ENCODE measurements around the gene MCAT.

The MCAT gene, protein sequence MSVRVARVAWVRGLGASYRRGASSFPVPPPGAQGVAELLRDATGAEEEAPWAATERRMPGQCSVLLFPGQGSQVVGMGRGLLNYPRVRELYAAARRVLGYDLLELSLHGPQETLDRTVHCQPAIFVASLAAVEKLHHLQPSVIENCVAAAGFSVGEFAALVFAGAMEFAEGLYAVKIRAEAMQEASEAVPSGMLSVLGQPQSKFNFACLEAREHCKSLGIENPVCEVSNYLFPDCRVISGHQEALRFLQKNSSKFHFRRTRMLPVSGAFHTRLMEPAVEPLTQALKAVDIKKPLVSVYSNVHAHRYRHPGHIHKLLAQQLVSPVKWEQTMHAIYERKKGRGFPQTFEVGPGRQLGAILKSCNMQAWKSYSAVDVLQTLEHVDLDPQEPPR

DNA sequence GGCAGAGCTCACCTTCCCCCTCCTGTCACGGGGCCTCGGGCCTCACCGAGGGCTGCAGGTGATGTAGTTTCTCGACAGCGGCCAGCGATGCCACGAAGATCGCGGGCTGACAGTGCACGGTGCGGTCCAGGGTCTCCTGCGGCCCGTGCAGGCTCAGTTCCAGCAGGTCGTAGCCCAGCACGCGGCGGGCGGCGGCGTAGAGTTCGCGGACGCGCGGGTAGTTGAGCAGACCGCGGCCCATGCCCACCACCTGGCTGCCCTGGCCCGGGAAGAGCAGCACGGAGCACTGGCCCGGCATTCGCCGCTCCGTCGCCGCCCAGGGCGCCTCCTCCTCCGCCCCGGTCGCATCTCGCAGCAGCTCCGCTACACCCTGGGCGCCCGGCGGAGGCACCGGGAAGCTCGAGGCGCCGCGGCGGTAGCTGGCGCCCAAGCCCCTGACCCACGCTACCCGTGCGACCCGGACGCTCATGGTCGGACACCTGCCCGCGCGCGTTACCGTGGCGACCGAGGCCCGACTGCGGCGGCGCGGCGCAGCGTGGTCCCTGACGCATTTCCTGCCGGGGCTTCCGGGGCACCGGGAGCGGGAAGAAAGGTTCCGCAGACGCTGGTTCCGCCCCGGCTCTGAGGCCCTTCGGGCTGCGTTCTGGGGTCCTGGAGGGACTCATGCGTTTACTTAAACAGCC is at the start of gene MCAT:
TSS of gene MCAT (minus strand) at position 519 of the 683 bp plus-strand sequence. CDS start at position 469, 50 bp downstream.
- peak; percentile 64 for DNase-seq (ENCODE audit: low read depth)

DNA sequence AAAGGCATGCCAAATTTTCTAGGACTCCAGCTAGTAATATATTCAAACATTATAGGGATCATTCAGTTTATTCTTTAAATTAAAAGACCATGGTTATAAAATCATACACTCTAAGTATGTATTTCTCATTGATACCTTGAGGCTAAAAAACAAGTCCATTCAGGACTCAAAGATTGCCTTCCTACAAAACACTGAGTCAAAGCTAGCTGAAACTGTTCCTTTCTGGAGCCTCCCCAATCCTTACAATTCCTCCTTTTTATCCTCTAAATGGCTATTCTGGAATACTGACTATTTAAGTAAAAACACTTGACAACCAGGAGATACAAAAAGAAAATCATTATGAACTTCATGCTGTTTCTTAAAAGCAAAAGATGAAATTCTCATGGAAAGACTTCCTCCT is 48.6 kb upstream of the MCAT start:
- DNase-seq (ENCODE audit: low read depth) = no peak

DNA sequence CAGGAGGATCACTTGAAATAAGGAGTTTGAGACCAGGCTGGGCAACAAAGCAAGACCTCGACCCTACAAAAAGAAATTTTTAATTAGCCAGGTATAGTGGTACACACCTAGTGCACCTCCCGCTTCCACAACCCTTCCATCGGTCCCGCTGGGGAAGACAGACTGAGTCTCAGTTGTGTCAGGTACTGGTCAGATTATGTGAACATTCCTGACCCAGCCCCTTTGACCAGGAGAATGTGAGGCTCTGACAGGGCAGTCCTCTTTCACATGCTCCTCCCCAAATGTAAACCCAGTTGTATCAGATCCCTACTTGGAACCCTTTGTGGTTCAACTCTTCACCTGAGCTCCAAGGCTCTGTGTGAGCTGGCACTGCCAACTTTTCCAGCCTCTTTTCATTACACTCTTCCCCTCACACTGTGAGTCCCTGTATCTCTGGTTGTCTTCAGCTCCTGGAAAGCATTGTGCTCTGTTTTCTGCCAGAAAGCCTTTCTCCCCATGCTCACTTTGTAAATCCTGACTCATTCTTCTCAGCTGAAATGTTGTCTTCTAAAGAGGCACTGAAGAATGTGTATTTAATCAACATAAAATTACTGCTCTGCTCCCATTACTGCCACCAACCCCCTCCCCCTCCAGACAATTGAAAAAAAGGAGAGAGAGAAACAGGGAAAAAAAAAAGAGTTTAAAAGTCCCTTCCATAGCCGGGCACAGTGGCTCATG is 45.8 kb upstream of the MCAT start:
- no peak for DNase-seq (ENCODE audit: low read depth)

DNA sequence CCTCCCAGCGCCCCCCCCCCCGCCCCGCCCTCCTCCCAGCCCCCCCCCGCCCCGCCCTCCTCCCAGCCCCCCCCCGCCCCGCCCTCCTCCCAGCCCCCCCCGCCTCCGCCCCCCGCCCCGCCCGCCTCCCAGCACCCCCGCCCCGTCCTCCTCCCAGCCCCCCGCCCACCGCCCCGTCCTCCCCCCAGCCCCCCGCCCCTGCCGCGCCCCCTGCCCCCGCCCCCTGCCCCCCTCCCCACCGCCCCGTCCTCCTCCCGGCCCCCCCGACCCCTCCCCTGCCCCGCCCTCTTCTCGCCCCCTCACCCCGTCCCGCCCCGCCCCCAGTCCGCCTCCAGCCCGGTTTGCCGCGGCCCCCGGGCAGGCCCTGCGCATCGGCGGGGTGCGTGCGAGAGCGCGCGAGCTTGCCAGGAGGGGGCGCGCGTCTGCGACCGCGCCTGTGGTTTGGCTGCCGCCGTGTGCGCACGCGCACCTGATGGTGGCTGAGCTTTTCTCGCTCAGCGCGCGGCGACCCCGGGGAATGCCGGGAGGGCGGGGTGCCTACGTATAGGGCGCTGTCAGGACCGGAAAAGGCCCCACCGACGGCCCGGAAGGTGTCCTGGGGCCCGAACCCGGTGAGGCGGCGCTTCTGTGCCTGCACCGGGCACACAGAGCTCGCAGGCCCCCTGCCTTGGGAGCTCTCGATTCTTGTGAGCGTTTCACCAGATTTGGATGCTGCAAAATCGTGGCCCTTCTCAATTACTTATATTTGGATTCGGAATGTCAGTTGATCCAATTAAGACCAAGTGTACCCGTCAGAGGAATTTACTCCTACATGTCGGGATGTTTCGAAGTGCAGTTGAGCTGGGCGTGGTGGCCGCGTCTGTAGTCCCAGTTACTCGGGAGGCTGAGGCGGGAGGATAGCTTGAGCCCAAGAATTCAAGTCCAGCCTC is 44.2 kb upstream of the MCAT start:
- DNase-seq (ENCODE audit: low read depth) = peak; percentile 90

DNA sequence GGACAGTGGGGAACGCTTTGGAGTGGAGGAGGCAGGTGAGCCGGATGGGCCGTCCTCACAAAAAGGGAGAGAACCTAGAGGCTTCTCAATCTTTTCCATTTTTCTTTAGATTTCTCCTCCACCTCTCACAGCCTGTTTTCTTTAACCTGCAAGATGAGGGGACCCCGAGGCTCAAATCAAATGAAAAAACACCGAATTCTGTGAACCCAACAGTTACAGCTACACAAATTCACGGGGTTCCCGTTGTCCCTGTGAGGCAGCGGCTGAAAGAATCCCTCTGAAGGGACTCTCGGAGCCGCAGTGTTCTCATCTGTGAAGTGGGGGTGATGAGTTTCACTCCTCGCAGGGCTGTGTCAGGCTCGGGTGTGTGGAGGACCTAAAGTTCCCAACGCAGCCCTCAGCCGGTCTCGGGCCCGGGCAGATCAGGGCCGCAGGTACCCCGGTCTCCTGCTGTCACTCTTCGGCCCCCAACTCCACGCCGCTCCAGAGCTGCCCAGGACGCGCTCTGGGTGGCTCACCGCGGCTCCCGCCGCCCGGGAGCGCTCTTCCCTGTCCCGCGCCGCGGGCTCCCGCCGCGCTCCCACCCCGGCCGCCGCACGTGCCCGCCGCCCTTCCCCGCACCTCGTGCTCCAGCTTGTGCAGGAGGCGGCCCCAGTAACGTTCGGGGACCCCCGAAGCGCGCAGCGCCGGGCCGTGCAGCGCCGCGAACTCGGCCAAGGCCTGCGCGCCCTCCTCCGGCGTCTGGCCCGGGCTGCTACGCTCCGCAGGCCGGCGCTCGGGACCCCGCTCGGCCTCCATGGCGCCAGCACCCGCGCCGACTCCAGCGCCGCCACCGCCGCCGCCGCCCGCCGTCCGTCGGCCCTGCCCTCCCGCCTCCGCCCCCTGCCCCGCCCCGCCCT is 43.3 kb upstream of the MCAT start, which contains the start of gene TTLL12:
TSS of gene TTLL12 (minus strand) at position 863 of the 899 bp plus-strand sequence. CDS start at position 798, 65 bp downstream.
- DNase-seq (ENCODE audit: low read depth) = no peak

DNA sequence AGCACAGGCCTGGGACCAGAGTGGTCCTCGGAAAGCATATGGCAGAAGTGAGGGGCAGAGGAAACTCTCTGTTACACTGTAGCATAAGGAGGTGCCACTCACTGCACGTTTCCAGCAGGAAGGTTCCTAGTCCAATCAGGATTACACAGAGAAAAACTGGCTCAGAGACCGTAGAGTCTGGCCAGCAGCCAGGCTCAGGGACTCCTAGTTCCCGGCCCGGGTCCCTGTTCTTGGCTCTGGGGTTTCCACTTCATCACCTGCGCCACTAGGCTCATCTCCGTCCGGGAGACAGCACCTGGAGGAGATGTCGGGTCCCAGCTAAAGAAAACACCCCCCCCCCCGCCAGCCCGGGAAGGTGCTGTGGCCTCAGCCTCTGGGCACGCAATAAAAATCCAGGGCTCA is 42.7 kb upstream of the MCAT start:
- peak; percentile 33 for DNase-seq (ENCODE audit: low read depth)

DNA sequence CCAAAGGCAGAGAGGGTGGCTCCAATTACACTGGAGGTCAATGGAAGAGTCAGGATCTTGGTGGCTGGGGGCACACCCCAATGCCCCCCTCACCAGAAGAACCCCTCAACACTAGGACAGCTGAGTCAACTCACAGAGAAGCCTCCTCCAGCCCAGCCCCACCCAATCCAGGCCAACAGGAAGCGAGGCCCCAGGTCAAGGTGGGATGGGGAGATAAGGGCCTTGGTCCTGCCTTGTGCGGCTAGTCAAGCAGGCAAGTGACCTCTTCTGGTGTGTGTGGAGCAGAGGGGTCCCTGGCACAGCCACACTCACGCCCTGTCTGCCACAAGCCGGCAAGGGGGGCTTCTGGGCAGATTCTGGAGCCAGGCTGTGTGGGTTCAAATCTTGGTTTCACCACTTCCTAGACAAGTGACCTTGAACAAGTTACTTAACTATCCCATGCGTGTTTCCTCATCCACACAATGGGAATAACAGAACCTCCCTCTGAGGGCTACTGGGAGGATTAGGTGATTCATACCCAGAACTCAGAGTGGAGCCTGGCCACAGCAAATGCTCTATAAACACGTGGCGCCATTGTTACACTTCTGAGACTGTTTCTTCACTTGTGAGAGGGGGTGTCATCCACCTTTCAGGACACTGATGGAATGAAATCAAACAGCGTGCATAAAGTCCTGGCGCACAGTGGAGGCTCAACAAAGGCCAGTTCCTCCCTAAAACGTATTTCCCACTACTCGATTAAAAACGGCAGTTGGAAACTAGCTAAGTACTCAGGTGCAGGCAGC is 40.5 kb upstream of the MCAT start:
- peak; percentile 97 for DNase-seq (ENCODE audit: low read depth)

DNA sequence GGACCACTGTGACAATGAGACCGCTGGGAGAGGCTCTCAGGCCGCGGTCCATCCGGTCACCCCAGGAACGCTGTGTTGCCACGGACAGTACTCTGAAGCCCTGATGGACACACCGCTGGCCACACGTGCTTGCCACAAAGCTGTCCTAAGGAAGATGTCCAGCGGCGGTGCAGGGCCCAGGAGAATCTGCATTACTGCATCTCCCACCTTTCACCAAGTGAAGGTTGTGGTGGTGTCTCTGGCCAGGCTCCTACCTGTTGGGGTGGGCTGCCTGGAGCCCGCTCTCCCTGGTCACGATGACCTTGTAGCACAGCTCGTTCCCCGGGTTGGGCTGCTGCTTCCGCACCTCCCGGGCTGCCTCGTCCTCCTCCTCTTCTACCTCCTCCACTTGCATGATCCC is 39.5 kb upstream of the MCAT start:
- DNase-seq (ENCODE audit: low read depth) = no peak

DNA sequence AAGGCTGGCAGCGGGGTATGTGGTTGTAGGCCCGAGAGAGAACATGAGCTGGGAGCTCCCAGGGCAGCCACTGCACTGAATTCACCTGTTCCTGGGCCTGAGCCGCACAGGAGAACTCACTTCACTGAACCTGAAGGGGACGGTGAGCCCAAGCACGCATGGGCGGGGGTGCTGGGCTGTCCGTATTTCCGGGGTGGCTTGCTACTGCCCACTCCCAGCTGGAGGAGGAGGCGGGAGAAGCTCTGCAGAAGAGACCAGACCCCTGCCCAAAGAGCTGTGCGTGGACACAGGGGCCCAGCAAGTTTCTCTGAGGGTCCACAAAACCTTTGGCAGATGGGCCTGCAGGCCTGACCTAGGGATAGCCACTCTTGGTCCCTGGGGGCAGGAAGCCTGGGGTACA is 38.9 kb upstream of the MCAT start:
- DNase-seq (ENCODE audit: low read depth) = no peak

DNA sequence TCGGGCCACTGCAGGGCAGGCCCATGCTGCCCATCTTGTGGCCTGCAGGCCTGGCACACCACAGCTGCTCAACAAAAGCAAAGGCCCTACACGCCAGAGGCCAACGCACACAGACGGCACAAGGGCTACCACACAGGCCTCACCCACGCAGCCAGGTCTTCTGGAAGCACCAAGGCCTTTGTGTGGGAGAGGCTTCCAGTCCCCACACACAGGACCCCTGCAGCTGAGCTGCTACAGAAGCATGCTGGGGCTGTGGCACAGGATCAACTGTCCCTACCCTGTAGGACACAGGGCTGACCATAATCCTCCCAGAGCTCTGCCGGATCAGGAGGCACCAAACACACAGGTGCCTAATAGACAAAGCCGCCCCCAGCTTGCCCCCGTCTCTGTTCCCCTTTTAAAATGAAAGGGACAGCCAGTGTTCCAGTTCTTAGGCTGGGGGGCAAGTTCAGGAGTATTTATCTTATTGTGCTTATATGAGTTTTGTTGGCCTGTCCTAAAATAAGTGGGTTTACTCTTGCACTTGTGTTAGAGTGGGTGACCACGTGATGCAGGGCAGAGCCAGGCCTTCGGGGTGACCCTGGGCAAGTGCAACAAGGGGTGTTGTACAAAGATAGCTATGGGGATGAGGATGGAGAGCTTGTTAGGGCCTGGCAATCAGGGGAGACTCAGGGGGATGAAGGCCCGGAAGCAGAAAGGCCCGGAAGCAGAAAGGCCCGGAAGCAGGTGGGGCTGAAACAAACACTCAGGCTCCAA is 38.3 kb upstream of the MCAT start:
- DNase-seq (ENCODE audit: low read depth) = no peak

DNA sequence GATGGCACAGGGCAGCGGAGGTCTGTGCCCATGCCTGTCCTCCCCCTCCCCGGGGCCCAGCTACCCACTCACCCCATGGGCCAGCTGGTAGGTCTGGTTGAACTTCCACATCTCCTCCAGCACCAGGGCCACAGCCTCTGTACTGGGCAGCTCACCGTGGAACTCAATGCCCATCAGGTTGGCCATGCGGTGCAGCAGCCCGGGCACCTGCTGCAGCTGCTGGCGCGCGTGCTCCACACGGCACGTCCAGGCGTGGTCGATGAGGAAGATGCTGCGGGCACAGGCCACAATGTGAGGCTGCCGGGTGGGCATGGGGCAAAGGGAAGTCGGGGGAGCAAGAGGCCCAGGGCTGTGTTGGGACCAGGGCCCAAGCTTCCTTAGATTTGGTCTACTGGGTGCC is 37.5 kb upstream of the MCAT start:
- DNase-seq (ENCODE audit: low read depth) = no peak

DNA sequence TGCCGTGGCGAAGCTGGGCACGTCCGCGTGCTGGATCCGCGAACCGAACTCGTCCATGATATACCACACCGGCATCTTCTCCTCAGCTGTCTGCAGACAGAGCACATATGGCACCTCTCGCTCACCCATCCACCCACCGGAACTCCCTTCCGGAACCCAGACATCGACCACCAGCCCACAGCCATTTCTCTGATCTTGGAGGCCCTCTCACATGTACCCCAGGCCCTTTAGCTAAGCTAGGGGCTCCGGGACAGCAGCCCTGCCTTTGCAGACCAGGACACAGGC is 36.7 kb upstream of the MCAT start:
- no peak for DNase-seq (ENCODE audit: low read depth)

DNA sequence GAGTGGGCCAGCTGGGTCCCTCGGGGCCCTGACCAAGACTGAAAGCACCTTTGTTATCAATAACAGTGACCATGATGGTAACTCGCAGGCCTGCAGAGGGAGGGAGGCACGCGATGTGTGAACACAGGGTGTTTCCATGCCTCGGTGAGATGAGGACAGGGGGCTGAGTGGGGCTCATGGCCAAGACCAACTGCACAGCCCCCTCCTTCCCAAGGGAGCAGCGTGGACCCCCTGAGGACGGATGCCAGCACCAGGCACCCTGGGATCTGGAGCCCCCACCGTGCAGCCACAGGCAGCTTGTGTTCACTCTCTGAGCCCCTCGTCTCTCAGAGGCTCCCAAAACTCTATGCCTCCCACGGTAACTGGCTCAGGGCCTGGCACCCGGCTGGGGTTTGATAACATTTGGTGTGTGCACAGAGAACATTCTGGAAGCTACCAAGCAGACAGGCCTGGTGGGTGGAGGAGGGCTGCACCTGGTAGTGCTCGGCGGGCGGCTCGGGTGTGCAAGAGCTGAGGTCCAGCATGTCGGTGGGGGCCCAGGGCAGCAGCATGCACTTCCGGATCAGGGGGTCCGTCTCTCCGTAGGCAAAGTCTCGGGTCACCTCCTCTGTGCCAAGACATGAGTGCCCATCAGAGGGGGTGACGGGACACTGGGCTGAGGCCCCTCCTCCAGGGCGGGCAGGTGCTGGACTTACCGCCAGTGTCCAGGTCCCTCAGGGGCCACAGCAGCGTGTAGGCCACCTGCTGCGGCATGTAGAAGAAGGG is 36.1 kb upstream of the MCAT start:
- DNase-seq (ENCODE audit: low read depth) = no peak

DNA sequence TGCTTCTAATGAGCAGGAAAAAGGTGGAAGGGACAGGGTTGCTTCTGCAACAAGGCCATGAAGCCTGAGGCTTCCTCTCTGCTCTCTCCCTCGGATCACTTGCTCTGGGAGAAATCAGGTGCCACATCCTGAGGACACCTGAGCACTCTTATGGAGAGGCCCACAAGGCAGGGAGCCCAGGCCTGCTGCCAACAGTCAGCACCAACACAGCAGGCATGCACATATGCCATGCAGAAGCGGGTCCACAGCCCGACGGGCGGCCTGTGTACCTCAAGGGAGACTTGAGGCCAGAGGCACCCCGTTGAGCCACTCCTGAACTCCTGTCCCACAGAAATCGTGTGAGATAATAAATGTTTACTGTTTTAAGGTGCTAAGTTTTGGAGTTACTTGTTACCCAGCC is 34.3 kb upstream of the MCAT start:
- no peak for DNase-seq (ENCODE audit: low read depth)

DNA sequence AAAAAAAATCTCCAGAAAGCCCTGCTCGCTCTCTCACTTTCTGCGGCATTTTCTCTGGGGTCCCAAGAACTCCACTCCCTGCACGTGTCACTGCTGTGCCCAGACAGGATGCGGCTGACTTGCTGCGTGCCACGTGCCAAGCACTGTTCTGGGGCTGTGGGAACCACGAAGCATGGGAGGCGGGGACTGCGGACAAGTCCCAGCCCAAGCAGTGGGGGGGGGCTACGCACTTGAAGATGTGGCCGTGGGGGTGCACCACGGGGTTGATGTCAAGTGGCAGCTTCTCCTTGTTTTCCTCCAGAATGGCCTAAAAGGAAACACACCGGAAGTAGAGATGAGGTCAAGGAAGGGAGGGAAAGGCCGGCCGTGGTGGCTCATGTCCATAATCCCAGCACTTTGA is 32.9 kb upstream of the MCAT start:
- DNase-seq (ENCODE audit: low read depth) = no peak

DNA sequence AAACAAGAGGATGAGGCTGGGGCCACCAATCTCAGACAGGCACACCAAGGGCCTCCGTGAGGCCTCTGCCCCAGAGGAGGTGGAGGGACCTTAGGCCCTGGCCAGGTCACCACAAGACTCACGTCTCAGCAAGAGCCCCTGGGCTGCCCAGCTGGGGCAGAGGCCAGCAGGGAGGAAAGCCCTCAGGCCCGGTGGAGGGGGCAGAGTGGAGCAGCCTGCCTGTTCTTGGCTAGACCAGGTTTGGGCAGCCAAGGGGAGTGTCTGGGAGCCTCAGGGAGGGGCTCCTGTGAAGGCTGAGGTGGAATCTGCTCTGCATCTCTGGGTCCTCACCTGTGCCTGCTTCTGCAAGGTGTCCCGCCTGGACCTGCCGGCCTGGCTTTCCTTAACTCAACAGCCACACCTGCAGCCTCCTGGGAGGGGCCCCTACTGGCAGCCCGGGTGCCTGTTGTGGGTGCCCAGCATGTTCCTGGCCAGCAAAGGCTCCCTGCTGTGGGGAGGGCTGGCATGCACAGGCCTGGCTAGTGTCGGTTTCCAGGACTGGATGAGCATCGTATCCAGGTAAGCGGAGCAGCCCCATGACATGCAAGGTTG is 31.8 kb upstream of the MCAT start:
- DNase-seq (ENCODE audit: low read depth) = no peak

DNA sequence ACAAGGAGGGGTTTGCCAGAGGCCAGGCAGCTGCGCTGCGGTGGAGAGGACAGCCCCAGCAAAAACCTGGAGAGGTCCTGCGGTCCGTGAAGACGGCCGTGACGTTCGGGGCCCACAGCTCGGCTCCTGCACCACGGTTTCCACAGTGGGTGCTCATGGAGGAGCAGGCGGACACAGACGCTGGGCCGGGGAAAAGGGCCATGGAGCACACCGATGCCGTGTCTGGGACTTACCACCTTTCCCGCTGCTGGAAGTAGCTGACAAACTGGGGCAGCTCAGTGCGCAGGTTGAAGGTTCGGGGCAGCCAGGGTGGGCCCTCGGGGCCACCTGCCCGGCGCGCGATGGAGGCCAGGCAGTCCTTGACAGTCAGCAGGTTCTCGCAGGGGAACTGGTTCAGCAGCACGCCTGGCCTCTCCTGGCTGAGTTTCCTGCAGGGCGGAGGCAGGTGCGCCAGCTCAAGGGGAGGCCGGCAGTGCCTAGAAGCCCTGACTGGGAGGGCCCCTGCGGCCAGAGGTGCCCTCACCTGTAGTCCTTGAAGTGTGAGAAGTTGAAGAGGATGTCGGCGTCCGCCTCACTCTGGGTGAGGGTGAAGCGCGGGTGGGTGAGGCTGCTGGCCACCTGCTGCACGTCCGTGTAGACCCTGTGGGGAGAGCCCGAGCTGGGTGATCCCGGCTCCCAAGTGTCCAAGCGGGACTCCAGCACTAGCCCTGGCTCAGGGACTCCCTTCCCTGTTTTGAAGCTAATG is 30.9 kb upstream of the MCAT start:
- DNase-seq (ENCODE audit: low read depth) = no peak

DNA sequence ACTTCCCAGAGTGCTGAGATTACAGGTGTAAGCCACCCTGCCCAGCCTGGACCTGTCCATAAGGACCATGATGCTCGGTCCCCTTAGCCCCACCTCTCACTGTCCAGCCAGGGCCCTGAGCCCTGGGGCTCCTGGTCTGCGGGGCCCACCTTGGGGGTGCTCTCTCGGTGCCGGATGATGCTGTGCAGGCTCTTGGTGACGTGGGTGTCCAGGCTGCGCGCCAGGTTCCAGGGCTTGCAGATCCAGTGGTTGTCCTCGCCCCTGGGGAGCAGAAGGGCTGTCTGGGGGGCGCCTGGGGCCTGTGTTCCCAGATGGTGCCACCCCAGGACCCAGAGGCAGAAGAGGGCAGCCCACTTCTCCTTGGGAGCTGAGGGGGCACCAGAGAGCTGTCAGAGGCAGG is 30.4 kb upstream of the MCAT start:
- no peak for DNase-seq (ENCODE audit: low read depth)

Data from amniotic epithelial cell (primary cell).